H7 (cell line): Measurements from ENCODE around the gene MLLT10. TPM values are rescaled to one million over a fixed set of nuclear protein-coding genes. Genes with fewer than 3 reads are reported as not detected.

Source experiments
- DNase-seq: peaks from one replicate; pipeline ENCODE4 v3.0.0; 2012
- H3K27me3 ChIP-seq: 2 replicates; pipeline ENCODE4 v1.6.0; 2011; ENCODE audit warnings: mild to moderate bottlenecking, low read length; ENCODE audit not compliant: control insufficient read depth, insufficient read depth
- H3K36me3 ChIP-seq: replicated peaks from 2 replicates; pipeline ENCODE4 v1.5.1; 2011; ENCODE audit warnings: low read length; ENCODE audit not compliant: control insufficient read depth, insufficient read depth
- H3K4me3 ChIP-seq: 2 replicates; pipeline ENCODE4 v1.5.1; 2011; ENCODE audit warnings: low read depth, mild to moderate bottlenecking, control low read depth, low read length, moderate library complexity; ENCODE audit not compliant: insufficient read depth
- total RNA-seq: library from RNA; depleted of rRNA; stranded (reverse); fragments of >200 nt; shearing (Covaris generic); gene quantifications from 2 replicates; pipeline ENCODE4 v1.2.3, GENCODE V29; 2014

The MLLT10 gene
- total RNA-seq, 1 experiment from 2014 or later, result 47.2 TPM

DNA sequence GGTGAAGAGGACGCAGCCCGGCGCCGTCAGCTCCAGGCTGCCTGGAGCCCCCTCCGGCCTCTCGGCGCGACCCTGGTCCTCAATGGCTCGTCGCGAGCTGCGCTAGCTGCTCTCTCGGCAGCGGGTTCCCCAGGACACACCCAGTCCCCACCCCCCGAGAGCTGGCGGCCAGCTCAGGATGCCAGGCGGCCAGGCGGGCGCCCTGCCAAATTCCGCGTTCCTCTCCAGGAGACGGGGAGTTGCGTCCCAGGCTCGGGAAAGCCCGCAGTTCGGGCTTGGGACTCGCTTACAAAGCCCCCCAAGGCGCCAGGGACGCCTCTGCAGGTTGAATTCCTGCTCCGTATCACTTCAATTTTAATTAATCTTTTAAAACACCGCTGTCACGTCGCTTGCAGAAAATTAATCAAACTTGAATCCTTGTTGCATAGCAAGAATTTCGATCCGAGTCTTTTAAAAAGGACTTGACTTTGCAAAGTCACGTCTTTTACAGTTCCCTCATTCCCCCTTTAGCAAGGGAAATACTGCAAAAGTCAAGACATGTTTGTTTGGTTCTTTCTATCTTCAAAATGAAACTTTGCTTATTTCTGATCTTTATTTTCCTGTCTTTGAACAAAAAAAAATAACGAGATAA lies 36.7 kb upstream of the MLLT10 start:
- Histone ChIP-seq H3K4me3 (peak overlapping the region; percentile 82), H3K36me3 (no peaks in the 10 kb centered on the region), H3K27me3 (peaks cover 48% of the 10 kb centered on the region)
- DNase-seq, result peak; percentile 92

- DNase-seq, result no peak
- Histone ChIP-seq H3K36me3 (no peaks in the 10 kb centered on the region), H3K27me3 (peaks cover 50% of the 10 kb centered on the region), H3K4me3 (no peak overlapping the region)
These were observed 35.7 kb upstream of the MLLT10 start for GRCh38 chr10:21498377-21498776.

- Histone ChIP-seq H3K4me3 (no peak overlapping the region), H3K27me3 (peaks cover 48% of the 10 kb centered on the region), H3K36me3 (no peaks in the 10 kb centered on the region)
- no peak for DNase-seq
These were observed 35.0 kb upstream of the MLLT10 start for GRCh38 chr10:21498986-21499385.

DNA sequence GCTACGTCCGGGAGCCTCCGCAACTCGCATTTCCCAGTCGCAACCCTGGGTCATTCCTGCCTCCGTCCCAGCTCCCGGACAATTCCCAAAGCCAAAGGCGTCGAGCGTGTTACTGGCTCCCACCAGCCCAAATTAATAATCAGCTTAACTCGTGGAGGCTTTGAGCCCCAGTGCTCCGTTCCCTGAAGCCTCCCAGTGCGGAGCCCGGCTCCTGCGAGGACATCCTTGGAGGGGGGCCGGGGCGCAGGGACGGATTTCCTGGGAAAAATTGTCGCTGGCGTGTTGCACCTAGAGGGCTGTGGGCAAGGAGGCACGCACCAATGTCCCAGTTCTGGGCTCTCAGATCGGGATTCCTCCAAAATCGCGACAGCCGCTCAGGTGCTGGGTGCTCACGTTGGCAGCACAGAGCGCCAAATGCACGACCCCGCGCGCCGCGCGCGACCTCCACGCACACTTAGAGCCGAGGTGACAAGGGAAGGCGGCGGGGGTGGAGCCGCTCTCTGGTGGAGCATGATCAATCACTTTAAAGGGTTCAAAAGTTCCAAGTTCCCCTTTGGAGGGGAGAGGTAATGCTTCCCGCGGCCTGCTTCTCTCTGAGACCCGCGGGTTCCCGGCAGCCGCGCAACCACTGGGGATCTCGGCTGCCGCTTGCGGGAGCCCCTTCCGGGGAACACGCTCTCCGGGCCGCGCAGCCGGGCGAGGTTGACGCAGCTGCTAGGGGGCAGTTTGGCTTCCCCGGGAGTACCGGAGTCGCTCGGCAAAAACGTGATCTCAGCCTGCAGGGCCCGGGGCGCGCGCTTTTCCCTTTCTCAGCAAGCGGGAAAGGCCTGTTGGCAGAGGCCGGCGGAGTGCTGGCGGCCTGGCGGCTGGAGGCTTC lies 34.1 kb upstream of the MLLT10 start:
- peak; percentile 90 for DNase-seq
- Histone ChIP-seq H3K36me3 (no peaks in the 10 kb centered on the region), H3K4me3 (peak overlapping the region; percentile 45), H3K27me3 (peaks cover 45% of the 10 kb centered on the region)

GRCh38 chr10:21500578-21500910 lies 33.5 kb upstream of the MLLT10 start:
- H3K4me3 ChIP-seq, result peak overlapping the region; percentile 45; the same call in 1 of the 2 replicates
- DNase-seq, result no peak
- H3K36me3 ChIP-seq, result no peaks in the 10 kb centered on the region
- H3K27me3 ChIP-seq, result peaks cover 50% of the 10 kb centered on the region

DNA sequence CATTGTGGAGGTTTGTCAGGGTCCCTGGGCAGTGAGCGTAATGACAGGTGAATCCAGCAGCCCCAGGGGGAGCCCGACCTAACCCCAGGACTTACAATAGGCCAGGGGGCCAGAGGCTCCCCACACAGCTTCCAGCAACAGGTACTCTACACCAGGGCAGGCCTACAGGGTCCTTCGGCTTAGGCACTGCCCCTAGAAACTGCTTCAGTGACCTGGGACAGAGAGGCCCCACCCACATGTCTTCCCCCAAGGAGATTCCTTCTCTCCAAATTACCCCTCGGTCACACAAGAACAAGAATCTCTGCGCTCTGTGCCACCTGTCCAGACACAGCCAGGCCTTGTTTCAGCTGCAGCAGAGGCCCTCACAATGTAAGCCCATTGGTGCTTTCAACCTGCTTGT lies 32.9 kb upstream of the MLLT10 start:
- Histone ChIP-seq H3K36me3 (no peaks in the 10 kb centered on the region), H3K4me3 (no peak overlapping the region), H3K27me3 (peaks cover 55% of the 10 kb centered on the region)
- peak; percentile 67 for DNase-seq

DNA sequence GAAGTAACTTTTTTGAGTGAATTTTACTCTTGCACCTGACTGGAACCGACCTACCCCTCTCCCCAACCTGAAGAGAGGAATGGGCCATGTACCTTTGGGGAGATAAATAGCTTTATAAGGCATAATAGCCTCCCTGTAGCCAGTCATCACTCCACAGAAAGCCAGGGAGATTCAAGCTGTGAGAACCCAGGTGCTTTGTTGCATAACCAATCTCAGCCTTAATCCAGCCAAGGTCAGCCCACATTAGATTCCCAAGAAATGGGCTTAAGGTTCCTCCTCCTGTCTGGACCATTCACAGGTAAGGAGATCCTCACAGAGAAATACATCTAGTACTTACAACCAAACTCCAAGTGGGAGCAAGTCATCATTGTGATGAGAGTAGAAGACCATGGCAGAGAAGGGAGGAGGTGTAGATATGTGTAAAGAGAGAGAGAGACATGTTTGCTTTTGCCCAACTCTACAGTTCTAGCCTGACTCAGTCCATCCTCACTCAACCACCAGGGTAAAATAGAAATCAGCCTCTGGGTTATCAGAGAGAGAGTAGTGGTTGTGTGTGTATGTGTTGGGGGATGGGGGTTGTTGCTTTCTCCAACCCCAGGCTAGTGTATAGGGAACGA lies 32.2 kb upstream of the MLLT10 start:
- no peaks in the 10 kb centered on the region for H3K36me3 ChIP-seq
- peaks cover 63% of the 10 kb centered on the region for H3K27me3 ChIP-seq
- H3K4me3 ChIP-seq, result no peak overlapping the region
- DNase-seq, result peak; percentile 60

DNA sequence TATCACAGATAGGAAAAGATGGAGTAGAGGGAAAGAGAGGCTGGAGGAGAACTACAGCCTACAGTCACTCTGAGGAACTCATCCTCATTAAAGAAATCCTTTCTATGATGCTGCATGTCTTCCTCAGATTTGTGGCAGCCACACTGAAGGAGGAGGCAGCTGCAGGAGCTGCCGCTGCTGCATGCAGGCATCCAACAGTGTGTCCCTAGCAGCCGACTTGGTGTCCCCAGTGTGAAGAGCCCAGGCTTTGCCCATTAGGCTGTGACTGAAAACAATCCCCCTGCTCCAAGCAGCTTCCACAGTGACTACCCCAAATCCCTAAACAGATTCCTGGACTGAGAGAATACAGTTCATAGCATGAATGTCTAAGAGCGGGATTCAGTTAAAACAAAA lies 31.7 kb upstream of the MLLT10 start:
- H3K4me3 ChIP-seq, result no peak overlapping the region
- H3K36me3 ChIP-seq, result no peaks in the 10 kb centered on the region
- peaks cover 67% of the 10 kb centered on the region for H3K27me3 ChIP-seq
- no peak for DNase-seq

DNA sequence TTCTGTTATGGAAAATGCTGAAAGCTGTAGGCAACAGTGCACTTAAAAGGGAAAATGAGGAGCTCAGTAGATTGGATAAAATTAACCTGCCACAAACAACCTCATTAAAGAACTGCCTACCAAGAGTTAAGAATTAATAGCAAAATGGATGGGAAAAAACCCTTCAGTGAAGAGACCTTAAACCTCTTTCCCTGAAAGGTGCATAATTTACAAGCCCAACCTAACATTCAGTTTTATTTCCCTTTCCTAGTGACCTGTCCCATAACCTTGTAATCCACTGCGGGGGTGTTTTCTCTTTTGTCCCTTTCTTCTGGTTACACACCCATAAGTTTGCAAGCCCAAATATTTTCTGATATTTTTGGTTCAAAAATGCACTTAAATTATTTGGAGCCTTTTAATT lies 30.5 kb upstream of the MLLT10 start:
- Histone ChIP-seq H3K27me3 (peaks cover 62% of the 10 kb centered on the region), H3K4me3 (no peak overlapping the region), H3K36me3 (no peaks in the 10 kb centered on the region)
- no peak for DNase-seq

- H3K4me3 ChIP-seq, result no peak overlapping the region
- DNase-seq, result peak; percentile 61
- no peaks in the 10 kb centered on the region for H3K36me3 ChIP-seq
- H3K27me3 ChIP-seq, result peaks cover 44% of the 10 kb centered on the region; the same call in 1 of the 2 replicates
These were observed 28.2 kb upstream of the MLLT10 start for GRCh38 chr10:21505711-21506278.

DNA sequence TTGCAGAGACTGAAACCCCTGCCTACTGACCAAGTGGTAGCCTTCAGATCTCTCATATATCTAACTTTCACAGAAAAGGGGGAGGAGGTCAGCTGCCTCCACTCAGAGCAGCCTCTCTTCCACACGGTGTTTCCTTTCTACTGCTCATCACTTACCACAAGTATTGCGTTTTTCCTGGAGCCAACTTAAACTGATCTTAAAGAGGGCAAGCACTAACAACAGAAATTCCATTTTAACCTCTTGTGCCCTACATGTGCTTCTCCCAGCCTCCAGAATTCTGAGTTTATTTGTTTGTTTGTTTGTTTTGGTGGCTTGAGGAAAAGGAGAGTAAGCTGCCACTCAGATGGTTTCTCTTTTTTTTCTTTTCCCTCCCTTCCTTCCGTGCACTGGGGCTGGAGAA lies 27.7 kb upstream of the MLLT10 start:
- H3K4me3 ChIP-seq, result no peak overlapping the region
- no peak for DNase-seq
- H3K36me3 ChIP-seq, result no peaks in the 10 kb centered on the region
- peaks cover 40% of the 10 kb centered on the region; the same call in 1 of the 2 replicates for H3K27me3 ChIP-seq

GRCh38 chr10:21507150-21507549 lies 26.9 kb upstream of the MLLT10 start:
- Histone ChIP-seq H3K36me3 (no peaks in the 10 kb centered on the region), H3K4me3 (peak overlapping the region; percentile 55; the same call in 1 of the 2 replicates), H3K27me3 (peaks cover 36% of the 10 kb centered on the region; the same call in 1 of the 2 replicates)
- peak; percentile 52 for DNase-seq

GRCh38 chr10:21508706-21509331 lies 25.2 kb upstream of the MLLT10 start:
- Histone ChIP-seq H3K36me3 (no peaks in the 10 kb centered on the region), H3K27me3 (peaks cover 32% of the 10 kb centered on the region; the same call in 1 of the 2 replicates), H3K4me3 (peak overlapping the region; percentile 55)
- peak; percentile 78 for DNase-seq
